CD14-positive monocyte (primary cell): ENCODE measurements around the gene ZDHHC17. TPM values are rescaled to one million over a fixed set of nuclear protein-coding genes. Genes with fewer than 3 reads are reported as not detected.

ENCODE experiments used
- DNase-seq, 3 donors: peaks; one replicate each; pipeline ENCODE4 v3.0.0-alpha.2; 2011 to 2022
- H2AFZ ChIP-seq: 2 replicates; pipeline ENCODE4 v1.6.0; 2012; ENCODE audit warnings: mild to moderate bottlenecking, low read depth, low read length, inconsistent platforms; ENCODE audit not compliant: insufficient read depth, poor library complexity, severe bottlenecking
- H3K27ac ChIP-seq, 2 donors: 1 replicate in 1 of 2; 2 replicates in 1 of 2; pipeline ENCODE4 v1.5.1; 2012 to 2013; ENCODE audit warnings: low read length in 2 of 2, control low read depth in 1 of 2, inconsistent platforms in 1 of 2, low read depth in 1 of 2, mild to moderate bottlenecking in 1 of 2
- H3K27me3 ChIP-seq, 2 donors: one replicate each; pipeline versions ENCODE4 v1.6.0 to v1.6.1; 2011 to 2013; ENCODE audit warnings: low read length in 2 of 2; ENCODE audit not compliant: control insufficient read depth in 2 of 2, insufficient read depth in 2 of 2
- H3K36me3 ChIP-seq, 2 donors: replicated peaks in 1 of 2; 1 replicate in 1 of 2; 2 replicates in 1 of 2; pipeline versions ENCODE4 v1.5.1 to v1.6.1; 2012 to 2013; ENCODE audit warnings: low read length in 2 of 2, control low read depth in 1 of 2, inconsistent platforms in 1 of 2, mild to moderate bottlenecking in 1 of 2; ENCODE audit not compliant: insufficient read depth in 2 of 2, control insufficient read depth in 1 of 2
- H3K4me1 ChIP-seq, 2 donors: 1 replicate in 1 of 2; 2 replicates in 1 of 2; pipeline versions ENCODE4 v1.5.1 to v1.6.1; 2012 to 2013; ENCODE audit warnings: low read length in 2 of 2, control low read depth in 1 of 2, inconsistent platforms in 1 of 2, mild to moderate bottlenecking in 1 of 2, moderate library complexity in 1 of 2; ENCODE audit not compliant: insufficient read depth in 2 of 2, control insufficient read depth in 1 of 2
- H3K4me2 ChIP-seq: replicated peaks from 2 replicates; pipeline ENCODE3; 2012; ENCODE audit warnings: low read length, moderate library complexity, mild to moderate bottlenecking; ENCODE audit not compliant: poor library complexity, severe bottlenecking; ENCODE audit errors: extremely low read depth
- H3K4me3 ChIP-seq, 3 experiments: fragments of 200-600 bp in 1 of 3; sonication (generic) in 1 of 3; replicated peaks in 1 of 3; 1 replicate in 2 of 3; 2 replicates in 1 of 3; pipeline ENCODE4 v1.5.1; 2011 to 2013; ENCODE audit warnings: low read length in 3 of 3, mild to moderate bottlenecking in 3 of 3, control low read depth in 2 of 3, low read depth in 2 of 3, inconsistent platforms in 1 of 3, moderate library complexity in 1 of 3
- H3K79me2 ChIP-seq: 2 replicates; pipeline ENCODE4 v1.6.0; 2012; ENCODE audit warnings: mild to moderate bottlenecking, control low read depth, inconsistent platforms, low read length, moderate library complexity; ENCODE audit not compliant: insufficient read depth
- H3K9ac ChIP-seq: 2 replicates; pipeline ENCODE4 v1.6.0; 2017; ENCODE audit warnings: low read length, mild to moderate bottlenecking; ENCODE audit not compliant: insufficient read depth, poor library complexity, severe bottlenecking
- H3K9me3 ChIP-seq, 2 donors: replicated peaks in 1 of 2; 1 replicate in 1 of 2; 2 replicates in 1 of 2; pipeline versions ENCODE4 v1.5.1 to v1.6.1; 2012 to 2013; ENCODE audit warnings: low read length in 2 of 2, control low read depth in 1 of 2; ENCODE audit not compliant: control insufficient read depth in 1 of 2, insufficient read depth in 1 of 2
- H4K20me1 ChIP-seq: 2 replicates; pipeline ENCODE4 v1.6.0; 2012; ENCODE audit warnings: mild to moderate bottlenecking, low read length, control low read depth, moderate library complexity; ENCODE audit not compliant: insufficient read depth
- H3K27ac Mint-ChIP-seq, 7 donors: one replicate each; pipeline ENCODE4 v1.8.0; 2020; ENCODE audit warnings: mild to moderate bottlenecking in 7 of 7, mixed read lengths in 7 of 7, moderate library complexity in 6 of 7, inconsistent platforms in 2 of 7
- H3K27me3 Mint-ChIP-seq, 3 donors: one replicate each; pipeline ENCODE4 v1.8.0; 2021 to 2022; ENCODE audit warnings: low read depth in 3 of 3, mild to moderate bottlenecking in 3 of 3, mixed read lengths in 3 of 3, moderate library complexity in 3 of 3, inconsistent platforms in 1 of 3
- H3K36me3 Mint-ChIP-seq, 2 donors: one replicate each; pipeline ENCODE4 v1.8.0; 2020; ENCODE audit warnings: mixed read lengths in 2 of 2, inconsistent platforms in 1 of 2, mild to moderate bottlenecking in 1 of 2
- H3K4me1 Mint-ChIP-seq: one replicate; pipeline ENCODE4 v1.8.0; 2020; ENCODE audit warnings: mild to moderate bottlenecking, mixed read lengths
- H3K4me3 Mint-ChIP-seq, 2 donors: one replicate each; pipeline ENCODE4 v1.8.0; 2020; ENCODE audit warnings: mild to moderate bottlenecking in 2 of 2, mixed read lengths in 2 of 2, moderate library complexity in 1 of 2
- H3K9me3 Mint-ChIP-seq, 7 donors: one replicate each; pipeline ENCODE4 v1.8.0; 2020 to 2022; ENCODE audit warnings: mixed read lengths in 7 of 7, mild to moderate bottlenecking in 6 of 7, moderate library complexity in 6 of 7, inconsistent platforms in 2 of 7
- CTCF ChIP-seq: fragments of 200-600 bp; IDR thresholded peaks from one replicate; pipeline ENCODE4 v1.8.0; 2022; ENCODE audit warnings: antibody characterized with exemption, mild to moderate bottlenecking
- WGBS: methylation state at CpG from one replicate; pipeline ENCODE4 v1.1.5; 2013; ENCODE audit warnings: missing lambda C conversion rate; ENCODE audit not compliant: insufficient coverage; 5-methylcytosine and 5-hydroxymethylcytosine counted together
- intact Hi-C, 2 donors: fragments of 100-400 bp; cut with micrococcal nuclease; formaldehyde crosslinking; loops; one replicate each; pipeline versions ENCODE4 v1.15.0 to v1.15.1; 2023
- polyA plus RNA-seq, 3 donors: library from polyadenylated mRNA; depleted of rRNA in 1 of 3; unstranded in 2 of 3; stranded (reverse) in 1 of 3; fragments of 300-500 nt in 2 of 3; fragments of >200 nt in 1 of 3; fragmentation: Illumina TruSeq in 2 of 3; gene quantifications; 1 replicate in 2 of 3; 2 replicates in 1 of 3; pipeline ENCODE4 v1.2.3, GENCODE V29; 2012 to 2021

Gene ZDHHC17
- polyA plus RNA-seq, 3 donors: 4.6 to 31.4 (median 9.3) TPM

GRCh38 chr12:76830436-76830835 lies 66.5 kb downstream of the ZDHHC17 start:
- peaks cover 52 to 70% of the 10 kb centered on the region in 2 donors for H3K36me3 ChIP-seq
- no peaks in the 10 kb centered on the region for H3K27me3 Mint-ChIP-seq
- H3K36me3 Mint-ChIP-seq: peaks cover 30 to 41% of the 10 kb centered on the region in 2 donors
- no peaks in the 10 kb centered on the region for H3K27me3 ChIP-seq
- no peak for DNase-seq
- H3K4me1 Mint-ChIP-seq: no peaks in the 10 kb centered on the region
- intact Hi-C loops: no loop called here
- H3K9me3 Mint-ChIP-seq: peaks cover 0 to 11% (median 4%) of the 10 kb centered on the region in 7 donors
- H2AFZ ChIP-seq: no peak overlapping the region
- H4K20me1 ChIP-seq: no peaks in the 10 kb centered on the region
- no peak overlapping the region for H3K4me2 ChIP-seq
- no peak overlapping the region for H3K27ac Mint-ChIP-seq
- H3K4me3 ChIP-seq: no peak overlapping the region
- no peak overlapping the region for H3K27ac ChIP-seq
- H3K9me3 ChIP-seq: peaks cover 0 to 9% of the 10 kb centered on the region in 2 donors
- H3K4me1 ChIP-seq: no peaks in the 10 kb centered on the region
- no peaks in the 10 kb centered on the region for H3K79me2 ChIP-seq
- no peak overlapping the region for H3K9ac ChIP-seq
- no peak for TF ChIP-seq CTCF
- no peak overlapping the region for H3K4me3 Mint-ChIP-seq

- Histone ChIP-seq H3K79me2 (no peaks in the 10 kb centered on the region), H2AFZ (no peak overlapping the region), H3K27me3 (no peaks in the 10 kb centered on the region), H3K4me3 (no peak overlapping the region), H3K9ac (no peak overlapping the region), H3K9me3 (peaks cover 0 to 4% of the 10 kb centered on the region in 2 donors), H3K36me3 (peaks cover 15 to 27% of the 10 kb centered on the region in 2 donors), H3K4me1 (no peaks in the 10 kb centered on the region), H4K20me1 (no peaks in the 10 kb centered on the region), H3K27ac (no peak overlapping the region), H3K4me2 (no peak overlapping the region)
- Mint-ChIP-seq H3K27ac (no peak overlapping the region), H3K36me3 (peaks cover 17 to 29% of the 10 kb centered on the region in 2 donors), H3K27me3 (no peaks in the 10 kb centered on the region), H3K4me3 (no peak overlapping the region), H3K4me1 (no peaks in the 10 kb centered on the region), H3K9me3 (peaks cover 0 to 4% (median 0%) of the 10 kb centered on the region in 7 donors)
- WGBS: no CpG with 5 or more reads among the region's 3 CpGs
- intact Hi-C loops: no loop called here
- DNase-seq: no peak
- TF ChIP-seq CTCF: no peak
These were observed 72.7 kb downstream of the ZDHHC17 start for GRCh38 chr12:76836633-76837032.
